GM21723 (cell line): ENCODE data around the gene TFEB.

Experiments
- ATAC-seq: cut with Tn5 transposase; IDR thresholded peaks from one replicate; pipeline ENCODE4 v1.9.1; 2021; ENCODE audit warnings: mild to moderate bottlenecking, moderate library complexity; ENCODE audit not compliant: unreplicated experiment

TFEB gene

DNA sequence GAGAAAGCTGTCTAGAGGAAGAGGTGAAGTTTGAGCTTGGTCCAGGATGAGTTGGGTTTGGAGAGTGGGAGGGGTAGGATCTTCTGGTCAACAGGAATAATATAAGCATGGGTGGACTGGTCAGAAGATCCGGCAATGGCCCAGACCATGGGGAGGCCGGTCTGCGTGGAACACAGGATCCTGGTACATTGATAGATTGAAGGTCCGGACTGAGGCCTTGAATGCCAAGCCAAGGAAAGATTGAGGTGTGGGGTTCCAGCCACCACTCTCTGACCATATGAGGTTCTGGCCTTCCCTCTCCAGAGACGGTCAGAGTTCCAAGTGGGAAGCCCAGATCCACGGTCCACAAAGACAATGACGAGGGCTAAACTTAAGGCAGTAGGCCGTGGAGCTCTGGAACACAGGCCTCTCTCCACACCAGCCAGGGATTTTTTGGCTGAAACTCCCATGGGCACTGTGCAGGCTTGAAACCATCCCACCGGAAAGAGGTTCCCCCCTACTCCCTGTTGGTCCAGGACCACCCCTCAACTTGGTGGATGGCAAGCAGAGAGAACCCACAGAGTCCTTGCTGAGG, 94.0 kb downstream of the TFEB start:
- no peak for ATAC-seq

DNA sequence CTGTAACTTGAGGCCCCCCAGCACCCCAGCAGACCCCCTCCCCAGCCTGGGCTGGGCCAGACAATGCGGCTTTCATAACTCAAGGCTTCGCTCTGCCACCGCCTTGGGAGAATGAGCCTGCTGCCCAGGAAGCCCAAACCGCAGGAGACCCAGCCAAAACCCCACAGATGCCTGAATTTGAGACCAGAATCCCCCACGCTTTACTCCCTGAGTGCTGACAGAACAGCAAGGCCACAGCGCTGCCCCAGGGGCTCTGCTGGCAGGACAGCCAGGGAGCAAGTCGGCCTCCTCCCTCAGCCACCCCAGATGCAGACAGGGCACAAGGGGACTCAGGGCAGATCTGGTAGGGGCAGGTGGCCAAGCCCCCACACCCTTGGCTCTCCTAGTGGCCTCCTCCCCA, 95.0 kb downstream of the TFEB start:
- no peak for ATAC-seq

DNA sequence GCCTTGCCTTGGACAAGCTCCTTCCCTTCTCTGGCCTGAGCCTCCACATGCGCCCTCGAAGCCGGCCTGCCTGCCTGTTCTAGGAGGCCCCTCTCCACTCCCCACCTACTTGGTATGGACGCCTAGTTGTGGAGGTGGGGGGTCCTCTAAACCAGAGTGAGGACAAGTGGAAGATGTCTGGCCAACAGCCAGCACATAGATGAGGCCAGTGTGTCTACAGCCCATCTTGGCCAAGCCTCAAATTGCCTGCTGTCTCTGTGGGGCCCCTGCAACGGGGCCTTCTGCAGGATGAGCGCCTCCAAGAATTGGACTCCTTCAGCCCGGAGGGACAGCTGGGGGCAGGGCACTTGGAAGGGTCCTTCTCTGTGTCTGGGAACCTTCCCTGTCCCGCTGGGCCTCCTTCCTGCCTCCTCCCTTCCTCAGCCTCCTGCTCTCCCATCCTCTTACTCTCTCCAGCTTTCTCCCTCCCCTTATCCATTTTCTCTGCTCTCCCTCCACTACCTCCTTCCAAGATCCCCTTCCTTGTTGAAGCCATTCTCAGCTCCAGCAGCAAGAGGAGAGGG, 95.5 kb downstream of the TFEB start:
- ATAC-seq: no peak

DNA sequence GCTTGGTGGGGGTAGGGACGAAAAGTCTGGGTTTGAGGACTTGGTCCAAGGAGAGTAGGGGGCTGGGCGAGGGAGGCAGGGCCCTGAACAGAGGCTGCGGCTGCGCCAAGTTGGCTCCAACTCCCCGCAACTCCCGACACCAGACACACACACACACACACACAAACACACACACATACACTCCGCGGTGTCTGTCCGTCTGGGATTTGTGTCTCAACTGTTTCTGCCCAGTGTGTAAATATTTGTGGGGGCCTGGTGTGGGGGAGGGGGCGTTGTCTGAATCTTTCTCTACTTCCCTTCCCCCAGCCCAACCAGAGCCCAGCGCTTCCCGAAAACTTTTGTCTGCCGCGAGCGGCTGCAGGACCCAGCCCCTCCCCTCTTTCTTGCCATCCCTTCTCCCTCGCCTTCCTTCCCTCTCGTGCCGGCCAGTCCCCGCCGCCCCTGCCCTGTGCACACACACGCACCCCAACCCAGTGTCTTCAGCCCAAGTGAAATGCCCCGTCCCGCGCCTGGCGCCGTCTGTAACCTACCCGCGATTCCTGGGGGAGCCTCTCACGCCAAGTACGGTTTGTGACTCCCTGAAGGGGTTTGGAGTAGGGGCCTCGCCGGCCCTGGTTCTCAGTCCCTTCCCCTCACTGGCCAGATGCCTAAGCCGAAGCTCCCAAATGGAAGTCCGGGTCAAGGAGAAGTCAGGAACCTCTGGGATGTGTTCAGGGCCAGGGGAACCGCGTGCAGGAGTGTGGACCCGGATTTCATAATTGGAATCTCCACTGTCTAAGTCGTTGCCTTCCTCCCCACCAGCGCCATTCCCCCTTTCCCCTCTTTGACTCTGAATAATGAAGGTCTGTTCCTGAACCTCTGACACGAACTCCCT, 96.2 kb downstream of the TFEB start:
- no peak for ATAC-seq

DNA sequence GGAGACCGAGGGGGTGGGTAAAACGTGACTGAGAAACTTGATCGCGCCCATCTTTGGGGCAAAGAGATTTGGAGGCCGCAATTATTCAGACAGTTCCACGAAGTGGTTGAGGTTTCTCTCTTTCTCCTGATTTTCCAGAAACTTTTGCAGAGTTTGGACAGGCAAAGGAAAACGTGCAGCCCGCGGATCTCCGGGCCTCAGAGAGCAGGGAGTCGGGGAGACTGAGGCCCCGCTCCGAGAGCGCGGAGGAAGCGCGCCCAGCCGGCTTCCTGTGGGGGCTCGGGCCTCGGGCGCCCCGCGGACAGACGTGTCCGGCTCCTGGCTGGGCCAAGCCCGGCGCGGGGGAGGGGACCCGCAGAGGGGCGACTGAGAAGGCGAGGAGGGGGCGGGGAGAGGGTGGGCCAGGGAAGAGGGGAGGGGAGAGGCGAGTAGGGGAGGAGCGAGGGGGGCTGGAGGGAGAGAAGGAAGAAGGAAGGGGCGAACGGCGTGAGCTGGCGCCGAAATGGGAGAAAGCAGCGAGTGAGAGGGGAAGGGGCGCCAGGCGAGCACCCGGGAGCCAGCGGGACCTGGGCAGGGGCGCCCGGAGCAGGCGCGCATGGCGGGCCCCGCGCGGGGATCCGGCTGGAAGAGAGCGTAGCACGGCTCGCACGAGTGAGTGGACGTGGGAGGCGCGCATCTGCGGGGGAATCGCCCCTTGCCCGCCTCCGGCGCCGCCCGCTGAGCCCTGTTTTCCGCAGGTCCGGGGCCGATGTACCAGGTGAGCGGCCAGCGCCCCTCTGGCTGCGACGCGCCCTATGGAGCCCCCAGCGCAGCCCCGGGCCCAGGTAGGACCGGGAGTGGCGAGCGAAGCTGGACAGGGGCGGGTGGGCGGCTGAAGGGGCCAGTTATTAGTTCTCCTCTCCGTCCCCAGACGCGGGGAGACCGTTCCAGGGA, 97.1 kb downstream of the TFEB start, which contains the start of gene MDFI:
TSS of gene MDFI (plus strand) at position 467 of the 933 bp plus-strand sequence. CDS start at position 749, 282 bp downstream.
- ATAC-seq: no peak

DNA sequence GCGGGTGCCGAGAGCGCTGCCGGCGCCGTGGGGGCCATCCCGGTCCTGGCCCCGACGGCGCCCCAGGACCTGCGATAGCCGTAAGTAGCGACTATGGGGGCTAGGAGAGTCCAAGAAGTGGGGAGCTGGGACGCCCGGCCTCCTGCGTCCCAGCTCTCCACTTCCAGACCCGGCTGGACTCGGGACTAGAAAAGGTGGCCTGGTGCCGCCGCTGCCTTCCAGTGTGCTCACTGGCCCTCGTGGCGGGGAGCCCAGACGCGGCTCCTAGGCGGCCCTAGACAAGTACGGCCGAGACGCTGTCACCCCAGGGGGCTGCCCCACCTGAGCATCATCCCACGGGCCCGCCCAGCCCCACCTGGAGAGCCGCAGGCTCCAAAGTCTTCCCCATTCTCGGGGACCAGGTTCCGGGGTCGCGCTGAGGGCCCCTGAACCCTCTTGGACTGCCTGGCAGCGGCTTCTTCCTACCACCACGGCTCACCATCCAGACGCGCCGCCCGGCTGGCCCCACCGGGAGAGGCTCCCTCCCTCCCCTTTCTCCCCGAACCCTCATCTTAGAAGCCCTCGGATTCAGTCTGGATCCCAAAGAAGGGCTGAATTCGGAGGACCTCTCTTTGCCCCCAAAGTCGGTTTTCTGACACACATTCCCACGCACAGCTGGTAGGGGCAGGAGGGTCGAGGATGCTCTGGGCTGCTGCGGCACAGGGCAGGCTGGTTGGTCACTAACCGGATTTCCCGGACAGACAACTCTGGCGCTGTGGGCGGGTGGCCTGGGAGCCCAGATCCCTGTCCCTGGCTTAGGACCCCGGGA, 98.0 kb downstream of the TFEB start:
- ATAC-seq: no peak

DNA sequence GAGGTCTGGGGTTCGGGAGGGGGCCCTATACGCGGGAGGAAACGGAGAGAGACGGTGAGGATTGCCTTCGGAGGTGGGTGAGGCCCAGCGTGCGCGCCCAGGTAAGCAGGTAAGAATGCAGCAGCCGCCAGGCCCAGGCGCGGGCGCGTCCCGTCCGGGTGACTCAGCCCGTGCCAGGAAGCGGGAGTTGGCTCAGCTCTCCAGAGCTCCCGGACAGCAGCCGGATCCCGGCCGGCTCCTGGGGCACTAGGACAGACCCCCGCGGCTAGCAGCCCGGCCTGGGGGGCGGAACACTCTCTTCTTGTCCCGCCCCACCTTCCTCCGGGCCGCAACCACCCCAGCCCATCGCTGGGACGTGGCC, 98.6 kb downstream of the TFEB start:
- no peak for ATAC-seq

DNA sequence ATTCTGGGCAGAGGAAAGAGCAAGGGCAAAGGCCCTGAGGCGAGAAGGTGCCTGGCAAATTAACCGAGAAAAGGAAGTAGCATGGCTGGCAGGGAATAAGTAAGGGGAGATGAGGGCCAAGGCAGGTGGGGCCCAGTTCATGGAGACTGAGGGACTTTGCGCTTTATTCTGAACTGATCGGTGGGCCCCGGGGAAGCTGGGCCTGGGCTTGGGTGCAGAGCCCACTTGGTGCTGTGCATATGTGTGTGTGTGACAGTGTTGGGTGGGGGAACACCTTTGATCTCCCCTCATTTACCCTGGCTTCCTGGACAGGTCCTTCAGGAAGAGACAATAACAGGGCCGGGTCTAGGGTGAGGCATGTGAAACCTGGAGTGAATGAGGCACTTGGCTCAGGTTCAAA, 100.0 kb downstream of the TFEB start:
- ATAC-seq: no peak

DNA sequence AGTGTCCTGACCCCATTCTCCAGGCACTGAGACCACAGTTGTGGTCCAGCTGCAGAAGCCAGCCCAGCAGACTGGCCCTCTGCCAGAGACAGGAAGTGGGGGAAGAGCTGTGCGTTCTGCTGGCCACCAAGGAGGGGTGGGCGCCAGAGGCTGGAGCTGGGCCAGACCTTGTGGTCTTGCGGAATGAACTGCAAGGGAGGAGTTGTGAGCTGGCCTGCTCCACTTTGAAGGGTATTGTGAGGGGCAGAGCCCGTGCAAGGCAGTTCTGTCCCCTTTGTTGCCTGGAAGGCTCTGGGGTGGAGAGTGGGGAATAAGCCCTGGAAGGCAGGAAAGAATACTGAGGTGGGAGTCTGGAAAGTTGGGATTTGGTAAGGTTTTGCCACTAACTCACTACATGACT, 100.8 kb downstream of the TFEB start:
- ATAC-seq: no peak
